Stomach (tissue), 9 donors: ENCODE data around the gene ZNF611. TPM values are rescaled to one million over a fixed set of nuclear protein-coding genes. Genes with fewer than 3 reads are reported as not detected.
"Not testable (repeated sequence)": the region's sequence is repeated elsewhere in the genome, so short reads cannot be mapped to it uniquely, and the experiment has no call there.

Experiments used
- DNase-seq, 2 donors: peaks; one replicate each; pipeline versions ENCODE4 v3.0.0 to v3.0.0-alpha.2; 2013 to 2019
- H3K27ac ChIP-seq, 5 donors: fragments of 200-600 bp in 4 of 5; sonication (generic) in 4 of 5; one replicate each; pipeline ENCODE4 v1.5.1; 2013 to 2019; ENCODE audit warnings: mild to moderate bottlenecking in 1 of 5, moderate library complexity in 1 of 5
- H3K27me3 ChIP-seq, 3 donors: fragments of 200-600 bp; sonication (generic); one replicate each; pipeline ENCODE4 v1.5.1; 2017 to 2019; ENCODE audit warnings: mixed run types in 1 of 3
- H3K36me3 ChIP-seq, 4 donors: fragments of 200-600 bp; sonication (generic); 1 replicate in 3 of 4; 2 replicates in 1 of 4; pipeline ENCODE4 v1.5.1; 2016 to 2019
- H3K4me1 ChIP-seq, 4 donors: fragments of 200-600 bp; sonication (generic); one replicate each; pipeline ENCODE4 v1.5.1; 2016 to 2019
- H3K4me3 ChIP-seq, 4 donors: fragments of 200-600 bp; sonication (generic) in 3 of 4; one replicate each; pipeline ENCODE4 v1.5.1; 2016 to 2019; ENCODE audit warnings: mild to moderate bottlenecking in 1 of 4
- H3K9me3 ChIP-seq, 4 donors: fragments of 200-600 bp; sonication (generic); one replicate each; pipeline ENCODE4 v1.5.1; 2016 to 2019
- CTCF ChIP-seq, 7 experiments: fragments of 450-650 bp in 4 of 7; fragments of 200-600 bp in 3 of 7; sonication (generic) in 3 of 7; IDR thresholded peaks; one replicate each; pipeline ENCODE4 v1.5.1; 2016 to 2019; ENCODE audit warnings: antibody characterized with exemption in 7 of 7, control low read depth in 2 of 7, mild to moderate bottlenecking in 1 of 7
- EP300 ChIP-seq: sonication (generic); formaldehyde crosslinking; IDR thresholded peaks from one replicate; pipeline ENCODE4 v1.6.1; 2017; ENCODE audit warnings: antibody characterized with exemption
- POLR2A ChIP-seq, 4 donors: fragments of 450-650 bp; IDR thresholded peaks; one replicate each; pipeline ENCODE4 v1.6.1; 2016; ENCODE audit warnings: antibody characterized with exemption in 4 of 4, control low read depth in 2 of 4, mild to moderate bottlenecking in 1 of 4, moderate library complexity in 1 of 4
- POLR2AphosphoS5 ChIP-seq, 3 donors: sonication (generic); formaldehyde crosslinking; IDR thresholded peaks; one replicate each; pipeline ENCODE4 v1.6.1; 2016; ENCODE audit warnings: antibody characterized with exemption in 3 of 3
- WGBS, 5 donors: extraction: QIAGEN DNeasy Blood & Tissue Kit in 3 of 5; methylation state at CpG; one replicate each; pipeline versions ENCODE4 v1.1.5 to v1.1.7; 2013 to 2018; 5-methylcytosine and 5-hydroxymethylcytosine counted together
- intact Hi-C: fragments of 100-400 bp; cut with DNase I; formaldehyde crosslinking; loops from one replicate; pipeline ENCODE4 v1.15.1; 2023; ENCODE audit warnings: low total_unique reads
- polyA plus RNA-seq, 3 donors: library from polyadenylated mRNA; stranded (reverse); fragments of 200-250 nt; gene quantifications; one replicate each; pipeline ENCODE4 v1.2.3, GENCODE V29; 2013
- total RNA-seq, 5 donors: library from RNA; depleted of rRNA; stranded (reverse); fragments of >200 nt; gene quantifications; one replicate each; pipeline versions ENCODE4 v1.1.0 to v1.2.3, GENCODE V29; 2014 to 2016
- donor health status: healthy with polysubstance abuse.
- donor health status: Bipolar disorder and iron deficiency.
- donor health status: healthy.

ZNF611 gene
- total and polyA plus RNA-seq, 8 donors, result 1.6 to 58.5 (median 6.3) TPM

DNA sequence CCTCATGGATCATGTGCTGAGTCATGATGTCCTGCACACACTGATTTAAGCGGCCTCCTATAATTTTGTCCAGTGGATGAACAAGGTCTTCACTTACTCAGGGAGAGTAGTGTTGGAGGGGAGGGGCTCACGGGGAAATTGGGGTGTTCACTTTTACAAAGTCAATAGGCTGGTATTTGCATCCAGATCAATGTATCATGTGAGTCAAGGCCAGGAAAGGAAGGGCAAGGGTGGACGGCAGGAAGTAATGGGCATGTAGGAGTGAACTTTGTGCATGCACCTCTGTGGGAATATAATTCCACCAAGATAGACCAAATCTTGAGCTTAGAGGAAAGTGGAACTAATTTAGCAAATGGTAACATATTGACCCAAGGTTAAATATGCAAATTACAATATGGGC lies 23.2 kb downstream of the ZNF611 start:
- H3K4me3 ChIP-seq, H3K4me1 ChIP-seq, DNase-seq, intact Hi-C loops, H3K27me3 ChIP-seq, H3K27ac ChIP-seq: not testable (repeated sequence)
- Histone ChIP-seq H3K9me3 (peaks cover 13 to 61% (median 30%) of the 10 kb centered on the region in 4 donors), H3K36me3 (peaks cover 34 to 96% (median 91%) of the 10 kb centered on the region in 4 donors)
- 91 to 97% (median 91%) methylated on average over 3 of the region's 3 CpGs for WGBS, 5 donors

DNA sequence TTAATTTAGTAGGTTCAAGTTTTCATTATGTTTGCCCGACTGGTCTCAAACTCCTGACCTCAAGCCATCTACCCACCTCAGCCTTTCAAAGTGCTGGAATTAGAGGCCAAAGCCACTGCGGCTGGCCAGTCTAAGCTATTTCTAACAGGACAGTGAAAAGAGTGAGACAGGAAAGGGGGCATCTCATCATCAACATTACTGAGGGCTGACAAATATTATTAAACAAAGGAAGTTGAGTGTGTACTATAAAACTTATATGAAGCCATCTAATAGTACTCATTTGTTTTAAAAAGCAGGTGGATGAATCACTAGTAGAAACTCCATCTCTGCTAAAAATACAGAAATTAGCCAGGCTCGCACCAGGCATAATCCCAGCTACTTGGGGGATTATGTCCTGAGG lies 24.3 kb downstream of the ZNF611 start:
- no peak overlapping the region for H3K27ac ChIP-seq
- intact Hi-C loops, result no loop called here
- TF ChIP-seq POLR2AphosphoS5 (IDR thresholded peaks at IDR 0.05) (no peak), CTCF (IDR thresholded peaks at IDR 0.05) (no peak), POLR2A (IDR thresholded peaks at IDR 0.05) (no peak), EP300 (no peak)
- no peak overlapping the region for H3K4me3 ChIP-seq
- H3K27me3 ChIP-seq, result no peaks in the 10 kb centered on the region
- 95 to 100% (median 98%) methylated on average over 3 of the region's 3 CpGs for WGBS, 5 donors
- DNase-seq, result no peak
- H3K4me1 ChIP-seq, result no peaks in the 10 kb centered on the region
- peaks cover 13 to 73% (median 38%) of the 10 kb centered on the region in 4 donors for H3K9me3 ChIP-seq
- peaks cover 45 to 99% (median 97%) of the 10 kb centered on the region in 4 donors for H3K36me3 ChIP-seq

DNA sequence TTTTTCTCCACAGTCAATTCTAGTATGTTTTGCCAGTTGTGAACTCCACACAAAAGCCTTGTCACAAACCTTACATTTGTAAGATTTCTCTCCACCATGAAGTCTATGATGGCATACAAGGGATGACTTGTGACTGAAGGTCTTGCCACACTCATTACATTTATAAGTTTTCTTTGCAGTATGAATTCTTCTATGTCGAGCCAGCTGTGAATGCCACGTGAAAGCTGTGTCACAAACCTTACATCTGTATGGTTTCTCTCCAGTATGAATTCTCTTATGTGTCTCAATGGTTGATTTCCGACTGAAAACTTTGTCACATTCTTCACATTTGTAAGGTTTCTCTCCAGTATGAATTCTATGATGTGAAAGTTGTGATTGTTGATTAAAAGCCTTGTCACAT lies 29.2 kb downstream of the ZNF611 start:
- H3K36me3 ChIP-seq, result peaks cover 28 to 71% (median 63%) of the 10 kb centered on the region in 4 donors

GRCh38 chr19:52703917-52704316 lies 30.9 kb downstream of the ZNF611 start:
- TF ChIP-seq CTCF (IDR thresholded peaks at IDR 0.05), result no peak
- TF ChIP-seq EP300, result no peak
- no peak for TF ChIP-seq POLR2AphosphoS5 (IDR thresholded peaks at IDR 0.05)
- no peak for TF ChIP-seq POLR2A (IDR thresholded peaks at IDR 0.05)
- WGBS, 5 donors, result 76 to 84% (median 82%) methylated on average over 4 of the region's 4 CpGs
- H3K4me3 ChIP-seq, result no peak overlapping the region
- H3K4me1 ChIP-seq, result no peaks in the 10 kb centered on the region
- no peaks in the 10 kb centered on the region for H3K27me3 ChIP-seq
- no peak for DNase-seq
- H3K36me3 ChIP-seq, result peaks cover 21 to 54% (median 46%) of the 10 kb centered on the region in 4 donors
- no peak overlapping the region for H3K27ac ChIP-seq
- intact Hi-C loops, result no loop called here
- H3K9me3 ChIP-seq, result peaks cover 22 to 90% (median 64%) of the 10 kb centered on the region in 4 donors

More for the DNA sequence above, 29.2 kb downstream of the ZNF611 start:
- H3K4me1 ChIP-seq, H3K27me3 ChIP-seq, H3K27ac ChIP-seq, intact Hi-C loops, H3K4me3 ChIP-seq, DNase-seq: not testable (repeated sequence)
- peaks cover 22 to 98% (median 69%) of the 10 kb centered on the region in 4 donors for H3K9me3 ChIP-seq
- 96 to 99% (median 98%) methylated on average over 3 of the region's 3 CpGs for WGBS, 5 donors

DNA sequence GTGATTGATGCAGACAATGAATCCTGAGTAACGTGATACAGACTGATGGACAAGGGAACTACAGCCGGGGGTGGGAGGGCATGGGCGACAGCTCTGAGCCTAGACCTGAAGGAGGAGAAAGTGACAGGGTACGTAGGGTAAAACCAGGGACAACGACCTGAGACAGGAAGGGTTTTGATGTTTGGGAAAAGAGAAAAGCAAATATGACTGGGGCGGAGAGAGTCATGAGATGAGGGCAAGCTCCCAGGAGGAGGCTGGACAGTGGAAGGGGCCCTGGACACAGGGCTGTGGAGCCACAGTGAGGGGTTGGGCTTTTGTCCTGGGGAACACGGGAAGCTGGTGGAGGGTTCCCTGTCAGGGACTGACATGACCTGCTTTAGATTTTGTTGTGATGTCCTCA lies 34.2 kb downstream of the ZNF611 start:
- no peaks in the 10 kb centered on the region for H3K27me3 ChIP-seq
- WGBS, 5 donors, result 73 to 78% (median 76%) methylated on average over 7 of the region's 7 CpGs
- peaks cover 8 to 21% (median 13%) of the 10 kb centered on the region in 4 donors for H3K36me3 ChIP-seq
- no peak for DNase-seq
- H3K4me3 ChIP-seq, result no peak overlapping the region
- H3K9me3 ChIP-seq, result peaks cover 9 to 57% (median 39%) of the 10 kb centered on the region in 4 donors
- no peaks in the 10 kb centered on the region for H3K4me1 ChIP-seq
- intact Hi-C loops, result no loop called here
- H3K27ac ChIP-seq, result no peak overlapping the region
- no peak for TF ChIP-seq POLR2A (IDR thresholded peaks at IDR 0.05)
- no peak for TF ChIP-seq POLR2AphosphoS5 (IDR thresholded peaks at IDR 0.05)
- TF ChIP-seq EP300, result no peak
- TF ChIP-seq CTCF (IDR thresholded peaks at IDR 0.05), result no peak

GRCh38 chr19:52699555-52699954 lies 35.3 kb downstream of the ZNF611 start:
- H3K4me3 ChIP-seq, H3K4me1 ChIP-seq, intact Hi-C loops, H3K27ac ChIP-seq, H3K27me3 ChIP-seq: not testable (repeated sequence)
- WGBS, 5 donors, result 70 to 88% (median 83%) methylated on average over 5 of the region's 5 CpGs
- Histone ChIP-seq H3K36me3 (peaks cover 0 to 10% (median 2%) of the 10 kb centered on the region in 4 donors), H3K9me3 (peaks cover 5 to 46% (median 29%) of the 10 kb centered on the region in 4 donors)
- peak in 1 of 2 donors; percentile 60 for DNase-seq
